DOHH2 (cell line): ENCODE measurements around the gene SLC35B2.

ENCODE experiments used
- H3F3A ChIP-seq: fragments of 200-600 bp; sonication (generic), shearing (Covaris generic); 2 replicates; pipeline ENCODE4 v1.6.0; 2016; ENCODE audit warnings: antibody characterized with exemption, mild to moderate bottlenecking; ENCODE audit not compliant: control insufficient read depth, insufficient read depth
- H3K27ac ChIP-seq: fragments of 200-600 bp; sonication (generic); 2 replicates; pipeline ENCODE4 v1.5.1; 2014; ENCODE audit warnings: low read depth, mild to moderate bottlenecking, low read length, moderate library complexity
- H3K27me3 ChIP-seq: fragments of 200-600 bp; sonication (generic); 2 replicates; pipeline ENCODE4 v1.6.1; 2014; ENCODE audit warnings: mild to moderate bottlenecking, low read length, mixed read lengths; ENCODE audit not compliant: control insufficient read depth
- H3K36me3 ChIP-seq: fragments of 200-600 bp; sonication (generic); 2 replicates; pipeline ENCODE4 v1.6.1; 2014; ENCODE audit warnings: mild to moderate bottlenecking, low read length, moderate library complexity, mixed read lengths; ENCODE audit not compliant: control insufficient read depth
- H3K4me1 ChIP-seq: fragments of 200-600 bp; sonication (generic); 2 replicates; pipeline ENCODE4 v1.6.1; 2014; ENCODE audit warnings: mild to moderate bottlenecking, low read length, mixed read lengths; ENCODE audit not compliant: control insufficient read depth
- H3K4me2 ChIP-seq: fragments of 200-600 bp; sonication (generic); 2 replicates; pipeline ENCODE4 v1.6.0; 2014; ENCODE audit warnings: mild to moderate bottlenecking, low read length, moderate library complexity
- H3K4me3 ChIP-seq: fragments of 200-600 bp; sonication (generic); 2 replicates; pipeline ENCODE4 v1.5.1; 2014; ENCODE audit warnings: mild to moderate bottlenecking, low read length, mixed read lengths
- H3K79me2 ChIP-seq: fragments of 200-600 bp; sonication (generic); 2 replicates; pipeline ENCODE4 v1.6.1; 2014; ENCODE audit warnings: mild to moderate bottlenecking, low read length, mixed read lengths; ENCODE audit not compliant: control insufficient read depth
- H3K9me2 ChIP-seq: fragments of 200-600 bp; sonication (generic); replicated peaks from 2 replicates; pipeline ENCODE4 v1.6.1; 2014; ENCODE audit warnings: mild to moderate bottlenecking, low read length, mixed read lengths; ENCODE audit not compliant: control insufficient read depth
- H3K9me3 ChIP-seq: fragments of 200-600 bp; sonication (generic); 2 replicates; pipeline ENCODE4 v1.6.1; 2014; ENCODE audit warnings: antibody characterized with exemption, low read length, mixed read lengths; ENCODE audit not compliant: control insufficient read depth, insufficient read depth
- H4K20me1 ChIP-seq: fragments of 200-600 bp; sonication (generic); 2 replicates; pipeline ENCODE4 v1.6.0; 2014; ENCODE audit warnings: low read depth, mild to moderate bottlenecking, antibody characterized with exemption, low read length, moderate library complexity; ENCODE audit not compliant: control insufficient read depth, insufficient read depth
- EZH2phosphoT487 ChIP-seq: fragments of 200-600 bp; sonication (generic); IDR thresholded peaks from 2 replicates; pipeline ENCODE4 v1.6.1; 2017; ENCODE audit warnings: borderline replicate concordance, mild to moderate bottlenecking, antibody characterized with exemption, low read length, moderate library complexity, mixed read lengths
- TF ChIP-seq, protein P1 (sequence below): fragments of 200-600 bp; sonication (generic); IDR thresholded peaks from one replicate; pipeline ENCODE4 v1.5.1; 2014; ENCODE audit warnings: antibody characterized with exemption, mild to moderate bottlenecking, low read depth, low read length; ENCODE audit not compliant: poor library complexity, severe bottlenecking

SLC35B2 gene

DNA sequence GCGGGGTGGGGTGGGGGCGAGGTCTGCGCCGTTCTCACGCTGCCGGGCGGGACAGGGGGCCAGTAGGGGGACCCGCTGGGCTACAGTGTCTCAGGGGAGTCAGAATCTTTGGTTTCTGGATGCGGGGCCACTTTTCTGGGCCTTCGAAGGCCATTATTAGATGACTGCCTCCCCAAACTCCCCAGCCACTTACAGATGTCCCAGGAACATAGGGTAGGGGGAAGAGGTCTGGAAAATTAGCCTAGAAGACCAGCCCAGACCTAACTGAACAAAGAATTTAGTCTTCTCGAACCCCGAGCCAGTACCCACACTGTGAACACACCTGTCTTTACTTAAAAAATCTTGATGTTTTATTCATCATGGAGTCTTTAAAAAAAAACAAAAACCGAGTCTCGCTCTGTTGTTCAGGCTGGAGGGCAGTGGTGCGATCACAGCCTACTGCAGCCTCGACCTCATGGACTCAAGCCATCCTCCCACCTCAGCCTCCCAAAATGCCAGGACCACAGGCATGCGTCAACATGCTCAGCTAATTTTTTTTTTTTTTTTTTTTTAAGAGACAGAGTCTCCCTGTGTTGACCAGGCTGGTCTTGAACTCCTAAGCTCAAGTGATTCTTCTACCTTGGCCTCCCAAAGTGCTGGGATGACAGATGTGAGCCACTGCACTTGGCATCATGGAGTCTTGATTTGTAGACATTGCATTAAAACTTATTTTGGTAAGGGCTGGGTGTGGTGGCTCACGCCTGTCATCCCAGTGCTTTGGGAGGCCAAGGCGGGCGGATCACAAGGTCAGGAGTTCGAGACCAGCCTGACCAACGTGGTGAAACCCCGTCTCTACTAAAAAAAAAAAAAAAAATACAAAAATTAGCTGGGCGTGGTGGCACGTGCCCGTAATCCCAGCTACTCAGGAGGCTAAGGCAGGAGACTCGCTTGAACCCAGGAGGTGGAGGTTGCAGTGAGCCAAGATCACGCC lies 37.2 kb downstream of the SLC35B2 start:
- Histone ChIP-seq H4K20me1 (peaks cover 5% of the 10 kb centered on the region; the same call in 1 of the 2 replicates), H3K27ac (peak overlapping the region; percentile 63), H3K4me2 (peak overlapping the region; percentile 99; the same call in 1 of the 2 replicates), H3K79me2 (peaks cover 15% of the 10 kb centered on the region), H3K9me3 (no peaks in the 10 kb centered on the region), H3F3A (peaks cover 22% of the 10 kb centered on the region), H3K4me3 (0 out of 2 replicates have a peak overlapping the region, but pooled peaks have one; percentile 12), H3K9me2 (no peaks in the 10 kb centered on the region), H3K4me1 (peaks cover 68% of the 10 kb centered on the region), H3K27me3 (no peaks in the 10 kb centered on the region), H3K36me3 (peaks cover 8% of the 10 kb centered on the region; the same call in 1 of the 2 replicates)
- TF ChIP-seq, protein P1, sequence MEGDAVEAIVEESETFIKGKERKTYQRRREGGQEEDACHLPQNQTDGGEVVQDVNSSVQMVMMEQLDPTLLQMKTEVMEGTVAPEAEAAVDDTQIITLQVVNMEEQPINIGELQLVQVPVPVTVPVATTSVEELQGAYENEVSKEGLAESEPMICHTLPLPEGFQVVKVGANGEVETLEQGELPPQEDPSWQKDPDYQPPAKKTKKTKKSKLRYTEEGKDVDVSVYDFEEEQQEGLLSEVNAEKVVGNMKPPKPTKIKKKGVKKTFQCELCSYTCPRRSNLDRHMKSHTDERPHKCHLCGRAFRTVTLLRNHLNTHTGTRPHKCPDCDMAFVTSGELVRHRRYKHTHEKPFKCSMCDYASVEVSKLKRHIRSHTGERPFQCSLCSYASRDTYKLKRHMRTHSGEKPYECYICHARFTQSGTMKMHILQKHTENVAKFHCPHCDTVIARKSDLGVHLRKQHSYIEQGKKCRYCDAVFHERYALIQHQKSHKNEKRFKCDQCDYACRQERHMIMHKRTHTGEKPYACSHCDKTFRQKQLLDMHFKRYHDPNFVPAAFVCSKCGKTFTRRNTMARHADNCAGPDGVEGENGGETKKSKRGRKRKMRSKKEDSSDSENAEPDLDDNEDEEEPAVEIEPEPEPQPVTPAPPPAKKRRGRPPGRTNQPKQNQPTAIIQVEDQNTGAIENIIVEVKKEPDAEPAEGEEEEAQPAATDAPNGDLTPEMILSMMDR = no peak
- no peak for TF ChIP-seq EZH2phosphoT487

DNA sequence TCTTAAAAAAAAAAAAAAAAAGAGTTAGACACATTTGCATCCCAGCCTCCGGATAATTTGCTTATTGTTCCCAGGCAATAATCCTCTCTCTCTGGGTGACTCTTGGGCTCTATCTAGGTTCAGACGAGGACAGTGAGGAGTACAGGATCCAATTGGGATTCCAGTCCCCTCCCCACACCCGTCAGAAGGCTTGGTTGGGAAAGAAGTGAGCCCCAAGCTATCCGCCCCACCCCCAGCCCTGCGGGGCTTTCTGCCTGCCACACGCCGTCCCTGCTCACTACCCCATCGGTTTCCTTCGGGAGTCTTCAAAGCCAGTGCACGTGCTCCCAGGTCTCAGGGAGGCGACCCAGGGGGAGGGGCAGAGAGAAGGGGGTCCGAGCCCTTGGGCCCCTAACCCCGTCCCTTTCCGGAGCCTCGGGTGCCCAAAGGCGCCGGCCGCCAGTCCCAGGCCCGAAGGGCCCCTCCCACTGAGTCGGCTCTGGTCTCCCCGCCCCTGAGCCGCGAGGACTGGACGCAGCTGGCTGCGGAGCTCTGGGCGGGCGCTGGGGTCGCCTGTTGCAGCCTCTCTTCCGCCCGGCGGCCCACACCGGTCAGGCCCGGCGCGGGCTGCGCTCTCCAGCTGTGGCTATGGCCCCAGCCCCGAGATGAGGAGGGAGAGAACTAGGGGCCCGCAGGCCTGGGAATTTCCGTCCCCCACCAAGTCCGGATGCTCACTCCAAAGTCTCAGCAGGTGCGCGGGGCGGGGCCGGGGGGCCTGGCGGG lies 38.1 kb downstream of the SLC35B2 start:
- Histone ChIP-seq H3K9me2 (no peaks in the 10 kb centered on the region), H3K27ac (peak overlapping the region; percentile 83), H3K79me2 (peaks cover 7% of the 10 kb centered on the region), H3K27me3 (peaks cover 3% of the 10 kb centered on the region; the same call in 1 of the 2 replicates), H3K36me3 (peaks cover 2% of the 10 kb centered on the region; the same call in 1 of the 2 replicates), H3K4me1 (peaks cover 60% of the 10 kb centered on the region), H3F3A (peaks cover 22% of the 10 kb centered on the region), H3K4me2 (peak overlapping the region; percentile 99), H3K4me3 (peak overlapping the region; percentile 74), H4K20me1 (no peaks in the 10 kb centered on the region), H3K9me3 (no peaks in the 10 kb centered on the region)
- TF ChIP-seq, protein P1 = no peak
- no peak for TF ChIP-seq EZH2phosphoT487

DNA sequence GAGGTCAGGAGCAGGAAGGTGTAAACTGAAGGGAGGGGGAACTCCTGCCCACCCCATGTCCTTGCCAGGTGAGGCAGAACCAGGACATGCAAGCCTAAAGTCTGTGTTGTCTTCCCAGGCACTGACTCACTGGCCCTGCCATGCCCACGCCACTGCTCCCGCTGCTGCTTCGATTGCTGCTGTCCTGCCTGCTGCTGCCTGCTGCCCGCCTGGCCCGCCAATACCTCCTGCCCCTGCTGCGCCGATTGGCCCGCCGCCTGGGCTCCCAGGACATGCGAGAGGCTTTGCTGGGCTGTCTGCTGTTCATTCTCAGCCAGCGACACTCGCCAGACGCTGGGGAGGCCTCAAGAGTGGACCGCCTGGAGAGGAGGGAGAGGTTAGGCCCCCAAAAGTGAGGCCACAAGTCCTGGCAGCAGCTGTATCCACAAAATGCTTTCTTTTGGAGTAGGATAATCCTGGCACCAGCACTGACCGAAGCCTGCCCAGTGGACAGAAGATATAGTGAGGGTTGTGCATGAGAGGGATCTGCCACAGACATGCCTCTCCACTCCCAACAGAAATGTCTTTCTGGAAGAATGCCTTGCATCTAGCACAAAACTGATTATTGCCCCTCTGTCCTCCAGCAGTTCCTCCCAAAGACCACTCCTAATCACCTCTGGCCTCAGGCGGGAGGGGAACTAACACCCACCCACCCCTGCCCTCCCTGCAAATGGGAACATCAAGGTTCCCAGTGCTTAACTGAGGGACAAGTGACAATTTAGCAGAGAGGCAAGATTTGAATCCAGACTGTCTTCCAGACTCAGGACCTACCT lies 39.8 kb downstream of the SLC35B2 start:
- peak overlapping the region; percentile 83 for H3K27ac ChIP-seq
- H3K9me2 ChIP-seq = no peaks in the 10 kb centered on the region
- H4K20me1 ChIP-seq = no peaks in the 10 kb centered on the region
- peak overlapping the region; percentile 99 for H3K4me2 ChIP-seq
- no peaks in the 10 kb centered on the region for H3K79me2 ChIP-seq
- H3F3A ChIP-seq = peaks cover 22% of the 10 kb centered on the region
- TF ChIP-seq EZH2phosphoT487 = no peak
- TF ChIP-seq, protein P1 = no peak
- no peaks in the 10 kb centered on the region for H3K9me3 ChIP-seq
- peak overlapping the region; percentile 74; the same call in 1 of the 2 replicates for H3K4me3 ChIP-seq
- H3K4me1 ChIP-seq = peaks cover 52% of the 10 kb centered on the region
- H3K36me3 ChIP-seq = no peaks in the 10 kb centered on the region
- H3K27me3 ChIP-seq = peaks cover 7% of the 10 kb centered on the region; the same call in 1 of the 2 replicates
